Stimulated activated CD8-positive, alpha-beta memory T cell treated with anti-CD3 and anti-CD28 coated beads, Interleukin-12 subunit alpha, Interleukin-12 subunit beta, amount 100 ng/mL, for 24 hours (primary cell): ENCODE data around the gene SLC16A12.
"Not testable (repeated sequence)": the region's sequence is repeated elsewhere in the genome, so short reads cannot be mapped to it uniquely, and the experiment has no call there.

Source experiments
- DNase-seq: peaks from one replicate; pipeline ENCODE4 v3.0.0-alpha.2; 2020; ENCODE audit errors: extremely low read depth

Gene SLC16A12

GRCh38 chr10:89391226-89391576 lies 144.2 kb downstream of the SLC16A12 start:
- not testable (repeated sequence) for DNase-seq

- DNase-seq = no peak
Observed at GRCh38 chr10:89390476-89391225, 144.7 kb downstream of the SLC16A12 start.

- no peak for DNase-seq
Observed at GRCh38 chr10:89389254-89389653, 146.1 kb downstream of the SLC16A12 start.

GRCh38 chr10:89388806-89389205 lies 146.6 kb downstream of the SLC16A12 start:
- no peak for DNase-seq

GRCh38 chr10:89384474-89385340 lies 150.7 kb downstream of the SLC16A12 start:
- no peak for DNase-seq

- no peak for DNase-seq
Observed at GRCh38 chr10:89382757-89383156, 152.6 kb downstream of the SLC16A12 start.
